NB4 (cell line): ENCODE measurements around the gene WSCD2.

Source experiments
- DNase-seq: peaks from one replicate; pipeline ENCODE4 v3.0.0; 2010; ENCODE audit warnings: low read depth
- H3K4me3 ChIP-seq: one replicate; pipeline ENCODE4 v1.5.1; 2011; ENCODE audit warnings: mild to moderate bottlenecking, low read depth, low read length, moderate library complexity
- MAX ChIP-seq: IDR thresholded peaks from 2 replicates; pipeline ENCODE4 v1.6.1; 2011; ENCODE audit warnings: low read depth, low read length
- MYC ChIP-seq: IDR thresholded peaks from 2 replicates; pipeline ENCODE4 v1.6.1; 2011; ENCODE audit warnings: low read depth, low read length
- POLR2A ChIP-seq: IDR thresholded peaks from 2 replicates; pipeline ENCODE4 v1.6.1; 2011; ENCODE audit warnings: mild to moderate bottlenecking; ENCODE audit not compliant: insufficient read length; ENCODE audit errors: extremely low read depth
- TF ChIP-seq, protein P1 (sequence below): IDR thresholded peaks from one replicate; pipeline ENCODE4 v1.5.1; 2012; ENCODE audit warnings: low read depth, low read length

Gene WSCD2

GRCh38 chr12:108109954-108110353 is 19.1 kb upstream of the WSCD2 start:
- H3K4me3 ChIP-seq: no peak overlapping the region
- no peak for TF ChIP-seq MYC
- no peak for TF ChIP-seq MAX
- no peak for TF ChIP-seq POLR2A
- TF ChIP-seq, protein P1, sequence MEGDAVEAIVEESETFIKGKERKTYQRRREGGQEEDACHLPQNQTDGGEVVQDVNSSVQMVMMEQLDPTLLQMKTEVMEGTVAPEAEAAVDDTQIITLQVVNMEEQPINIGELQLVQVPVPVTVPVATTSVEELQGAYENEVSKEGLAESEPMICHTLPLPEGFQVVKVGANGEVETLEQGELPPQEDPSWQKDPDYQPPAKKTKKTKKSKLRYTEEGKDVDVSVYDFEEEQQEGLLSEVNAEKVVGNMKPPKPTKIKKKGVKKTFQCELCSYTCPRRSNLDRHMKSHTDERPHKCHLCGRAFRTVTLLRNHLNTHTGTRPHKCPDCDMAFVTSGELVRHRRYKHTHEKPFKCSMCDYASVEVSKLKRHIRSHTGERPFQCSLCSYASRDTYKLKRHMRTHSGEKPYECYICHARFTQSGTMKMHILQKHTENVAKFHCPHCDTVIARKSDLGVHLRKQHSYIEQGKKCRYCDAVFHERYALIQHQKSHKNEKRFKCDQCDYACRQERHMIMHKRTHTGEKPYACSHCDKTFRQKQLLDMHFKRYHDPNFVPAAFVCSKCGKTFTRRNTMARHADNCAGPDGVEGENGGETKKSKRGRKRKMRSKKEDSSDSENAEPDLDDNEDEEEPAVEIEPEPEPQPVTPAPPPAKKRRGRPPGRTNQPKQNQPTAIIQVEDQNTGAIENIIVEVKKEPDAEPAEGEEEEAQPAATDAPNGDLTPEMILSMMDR: no peak
- DNase-seq: no peak

DNA sequence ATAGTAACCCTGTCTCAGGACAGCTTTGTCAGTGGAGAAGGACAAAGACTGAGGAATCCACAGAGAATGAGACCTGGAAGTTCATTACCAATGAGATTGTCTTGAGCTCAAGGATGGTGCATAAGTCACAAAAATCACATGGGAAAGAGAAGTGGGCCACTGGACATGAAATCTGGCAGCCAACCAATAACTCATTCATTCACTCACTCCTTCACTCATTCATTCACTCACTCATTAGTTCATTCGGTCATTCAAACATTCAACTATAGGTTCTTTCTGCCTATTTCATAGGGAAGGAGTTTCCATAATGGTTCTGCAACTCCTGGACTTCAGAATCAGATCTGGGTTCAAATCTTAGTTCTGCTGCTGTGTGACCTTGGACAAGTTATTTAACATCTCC is 18.2 kb upstream of the WSCD2 start:
- TF ChIP-seq MAX (no peak), POLR2A (no peak), MYC (no peak)
- TF ChIP-seq, protein P1: no peak
- no peak overlapping the region for H3K4me3 ChIP-seq
- DNase-seq: no peak

DNA sequence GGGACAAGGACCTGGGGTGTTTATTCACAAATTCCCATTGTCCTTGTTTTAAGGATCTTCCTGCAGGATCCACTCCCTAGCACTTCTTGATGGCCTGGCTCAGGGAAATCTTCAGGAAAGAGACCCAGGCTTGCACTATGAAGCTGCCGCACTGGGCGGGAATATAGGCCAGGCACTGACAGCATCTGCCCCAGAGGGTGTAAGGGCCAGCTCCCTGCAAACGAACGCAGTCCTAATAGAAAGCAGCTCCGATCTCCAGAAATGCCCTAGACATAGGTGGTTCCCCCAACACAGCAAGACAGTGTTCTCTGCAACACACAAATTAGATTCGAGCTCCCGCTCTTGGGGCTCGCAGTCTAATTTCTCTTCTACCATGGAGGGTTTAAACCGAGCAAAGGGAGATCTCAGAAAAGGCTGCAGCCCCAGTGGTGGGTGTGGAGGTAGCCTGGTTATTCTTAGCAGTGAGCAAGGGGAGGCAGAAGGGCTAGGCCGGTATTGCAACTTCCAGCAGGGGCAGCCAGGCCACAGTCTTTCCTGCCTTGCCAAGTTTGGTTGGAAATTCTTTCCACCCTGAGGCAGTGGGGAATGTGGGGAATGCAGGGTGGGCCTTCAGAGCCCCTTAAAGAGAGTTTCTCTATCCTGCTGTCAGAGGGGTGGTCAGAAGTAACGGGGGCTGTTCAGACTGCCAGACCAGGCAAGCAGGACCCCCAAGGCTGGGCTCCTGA is 16.1 kb upstream of the WSCD2 start:
- TF ChIP-seq MAX (no peak), MYC (no peak)
- TF ChIP-seq, protein P1: no peak
- no peak for DNase-seq

DNA sequence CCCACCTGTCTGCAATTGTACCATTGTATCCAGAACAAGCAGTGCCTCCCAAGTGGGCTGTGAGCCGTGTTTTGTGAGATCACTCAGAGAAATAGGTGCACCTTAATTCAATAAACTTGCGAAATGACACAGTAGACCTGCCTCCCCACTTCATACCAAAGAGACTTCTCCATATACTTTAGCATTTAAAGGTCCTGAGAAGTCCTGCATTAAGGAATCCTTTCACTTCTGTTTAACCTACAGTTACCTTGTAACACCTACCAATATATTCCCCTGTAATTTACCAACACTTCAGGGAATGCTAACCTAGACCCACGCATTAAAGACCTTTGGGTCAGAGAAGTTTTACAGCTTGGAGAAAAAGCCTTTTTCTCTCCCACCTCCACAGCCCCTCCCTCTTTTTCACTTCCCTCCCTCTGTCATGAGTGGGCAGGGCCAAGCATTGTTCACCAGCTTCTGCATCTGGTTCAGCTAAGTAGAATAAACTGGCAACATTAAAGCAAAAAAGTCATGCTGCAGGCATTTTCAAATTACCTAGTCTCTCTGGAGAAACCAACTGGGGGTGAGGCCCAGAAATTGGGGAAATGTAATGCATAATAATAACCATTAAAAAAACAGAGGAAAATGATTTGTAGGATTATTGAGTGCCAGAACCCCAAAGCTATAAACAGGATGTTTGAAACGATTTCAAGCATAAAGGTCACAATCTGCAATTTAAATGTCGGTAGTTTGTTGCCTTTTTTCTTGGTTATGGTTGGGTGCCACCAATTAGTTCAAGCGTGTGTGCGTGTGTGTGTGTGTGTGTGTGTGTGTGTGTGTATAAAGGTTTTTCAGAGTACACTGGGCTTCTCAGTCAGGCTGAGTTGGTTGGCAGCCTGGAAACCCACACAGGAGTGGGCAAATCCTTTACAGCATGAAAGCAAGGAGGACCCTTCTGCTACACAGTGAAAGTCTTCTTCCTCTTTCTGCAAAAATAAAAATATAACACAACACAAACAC is 13.7 kb upstream of the WSCD2 start:
- H3K4me3 ChIP-seq: no peak overlapping the region
- DNase-seq: no peak
- TF ChIP-seq, protein P1: no peak
- TF ChIP-seq MYC: no peak
- no peak for TF ChIP-seq MAX
- TF ChIP-seq POLR2A: no peak

More for the DNA sequence above, 16.1 kb upstream of the WSCD2 start:
- H3K4me3 ChIP-seq: no peak overlapping the region

DNA sequence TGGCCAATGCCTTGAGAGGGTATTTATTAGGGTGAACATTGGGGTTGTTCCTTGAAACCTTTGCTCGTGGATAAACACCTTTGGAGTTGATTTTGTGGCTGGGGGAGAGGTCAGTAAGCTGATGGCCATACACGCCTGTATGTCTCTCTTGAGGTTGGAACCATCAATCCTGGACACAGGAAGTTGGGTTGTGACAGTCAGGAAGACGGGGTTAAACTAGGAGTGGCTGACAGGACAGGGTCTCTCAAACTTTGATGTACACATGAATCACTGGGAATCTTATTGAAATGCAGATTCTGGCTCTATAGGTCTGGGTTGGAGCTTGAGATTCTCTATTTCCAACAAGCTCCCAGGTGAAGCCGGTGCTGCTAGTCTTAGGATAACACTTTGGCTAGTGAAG is 12.8 kb upstream of the WSCD2 start:
- no peak for DNase-seq
- TF ChIP-seq MAX (no peak), POLR2A (no peak), MYC (no peak)
- TF ChIP-seq, protein P1: no peak
- H3K4me3 ChIP-seq: no peak overlapping the region
